Keratinocyte (primary cell): Measurements from ENCODE around the gene RNU1-1. TPM values are rescaled to one million over a fixed set of nuclear protein-coding genes. Genes with fewer than 3 reads are reported as not detected.
"Not testable (repeated sequence)": the region's sequence is repeated elsewhere in the genome, so short reads cannot be mapped to it uniquely, and the experiment has no call there.

Experiments
- DNase-seq: peaks from one replicate; pipeline ENCODE4 v3.0.0-alpha.2; 2011; ENCODE audit warnings: low read depth, missing footprints, low spot score
- FAIRE-seq: peaks from 2 replicates; lab custom pipeline; 2011; peaks lifted over from hg19 to GRCh38; lab: Jason Lieb, UNC
- H2AFZ ChIP-seq: 2 replicates; pipeline ENCODE4 v1.6.0; 2012; ENCODE audit warnings: low read length, control low read depth, inconsistent platforms; ENCODE audit not compliant: control insufficient read depth
- H3K27ac ChIP-seq: 2 replicates; pipeline ENCODE4 v1.5.1; 2011; ENCODE audit warnings: low read length; ENCODE audit not compliant: control insufficient read depth, insufficient read depth
- H3K27me3 ChIP-seq: 3 replicates; pipeline ENCODE4 v1.6.0; 2011; ENCODE audit warnings: low read length; ENCODE audit not compliant: control insufficient read depth, insufficient read depth; ENCODE audit errors: extremely low read depth
- H3K36me3 ChIP-seq, 2 experiments: 2 replicates in 1 of 2; 3 replicates in 1 of 2; pipeline ENCODE4 v1.5.1; 2011; ENCODE audit warnings: low read length in 2 of 2, mild to moderate bottlenecking in 1 of 2; ENCODE audit not compliant: control insufficient read depth in 2 of 2, insufficient read depth in 2 of 2; ENCODE audit errors: extremely low read depth in 1 of 2
- H3K4me1 ChIP-seq: 3 replicates; pipeline ENCODE4 v1.5.1; 2011; ENCODE audit warnings: low read length; ENCODE audit not compliant: control insufficient read depth, insufficient read depth; ENCODE audit errors: extremely low read depth
- H3K4me2 ChIP-seq: 3 replicates; pipeline ENCODE4 v1.6.0; 2011; ENCODE audit warnings: low read depth, low read length; ENCODE audit not compliant: control insufficient read depth, insufficient read depth; ENCODE audit errors: extremely low read depth
- H3K4me3 ChIP-seq, 3 experiments: fragments of 200-600 bp in 1 of 3; sonication (generic) in 1 of 3; 2 replicates in 2 of 3; 3 replicates in 1 of 3; pipeline ENCODE4 v1.5.1; 2011 to 2016; ENCODE audit warnings: low read length in 3 of 3, mild to moderate bottlenecking in 3 of 3, control low read depth in 2 of 3, inconsistent platforms in 1 of 3, low read depth in 1 of 3, mixed read lengths in 1 of 3, mixed run types in 1 of 3, moderate library complexity in 1 of 3; ENCODE audit not compliant: control insufficient read depth in 2 of 3, insufficient read depth in 2 of 3; ENCODE audit errors: extremely low read depth in 1 of 3
- H3K79me2 ChIP-seq: 2 replicates; pipeline ENCODE4 v1.6.0; 2012; ENCODE audit warnings: low read length; ENCODE audit not compliant: control insufficient read depth, insufficient read depth
- H3K9ac ChIP-seq: 3 replicates; pipeline ENCODE4 v1.6.0; 2011; ENCODE audit warnings: low read length; ENCODE audit not compliant: control insufficient read depth, insufficient read depth; ENCODE audit errors: extremely low read depth
- H3K9me1 ChIP-seq: 3 replicates; pipeline ENCODE4 v1.6.0; 2011; ENCODE audit warnings: low read length; ENCODE audit not compliant: control insufficient read depth, insufficient read depth; ENCODE audit errors: extremely low read depth
- H3K9me3 ChIP-seq: 2 replicates; pipeline ENCODE4 v1.5.1; 2012; ENCODE audit warnings: low read depth, low read length; ENCODE audit not compliant: control insufficient read depth
- H4K20me1 ChIP-seq: 3 replicates; pipeline ENCODE4 v1.6.0; 2011; ENCODE audit warnings: low read length; ENCODE audit not compliant: control insufficient read depth, insufficient read depth; ENCODE audit errors: extremely low read depth
- EZH2 ChIP-seq: IDR thresholded peaks from one replicate; pipeline ENCODE4 v1.6.1; 2012; ENCODE audit warnings: inconsistent platforms, mild to moderate bottlenecking, low read length, moderate library complexity
- dilution Hi-C: fragments of 300-500 bp; cut with MboI; formaldehyde crosslinking; loops from one replicate; pipeline ENCODE4 v1.7.0; 2020; ENCODE audit warnings: low sequenced_read_pairs; ENCODE audit not compliant: extremely low pct_ligation_motif_present
- polyA plus RNA-seq, 5 experiments: library from polyadenylated mRNA; depleted of rRNA in 3 of 5; stranded (reverse) in 3 of 5; stranded (forward) in 1 of 5; unstranded in 1 of 5; fragments of >200 nt; gene quantifications; 1 replicate in 1 of 5; 2 replicates in 3 of 5; 3 replicates in 1 of 5; pipeline versions ENCODE4 v1.2.1 to v1.2.3, GENCODE V29; 2011 to 2012; ENCODE audit warnings: missing spikeins in 2 of 5, low read depth in 1 of 5, low replicate concordance in 1 of 5
- TF ChIP-seq, protein P1 (sequence below), 3 experiments: IDR thresholded peaks in 1 of 3; conservative IDR thresholded peaks in 1 of 3; optimal IDR thresholded peaks in 1 of 3; 2 replicates in 2 of 3; 3 replicates in 1 of 3; pipeline versions ENCODE3 to v1.5.1; 2011; ENCODE audit warnings: low read length in 3 of 3, mild to moderate bottlenecking in 3 of 3, moderate library complexity in 2 of 3, control low read depth in 1 of 3, inconsistent platforms in 1 of 3; ENCODE audit not compliant: insufficient read depth in 2 of 3; ENCODE audit errors: extremely low read depth in 1 of 3

Gene RNU1-1
- polyA plus RNA-seq, 1 donor (not counting 4 experiments of a cell fraction or from before 2014, with no cell fraction given): 67.0 TPM

DNA sequence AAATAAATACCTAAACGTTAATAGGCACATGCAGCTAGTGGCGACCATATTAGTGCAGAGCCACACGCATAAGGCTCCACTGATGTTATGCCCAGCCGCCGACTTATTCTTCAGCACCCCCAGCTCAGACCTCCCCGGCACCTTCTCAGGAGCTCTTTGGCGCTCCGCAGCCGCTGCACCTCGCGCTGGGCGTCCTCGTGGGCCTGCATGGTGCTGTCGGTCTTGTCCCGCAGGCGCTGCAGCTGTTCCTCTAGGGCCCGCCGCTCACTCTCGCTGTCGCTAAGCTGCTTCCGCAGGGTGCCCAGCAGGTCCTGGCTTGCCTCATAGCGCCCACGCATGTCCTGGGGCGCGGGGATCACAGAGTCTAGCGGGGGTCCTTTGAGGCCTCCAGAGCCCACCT lies 30.9 kb downstream of the RNU1-1 start:
- H3K9ac ChIP-seq, DNase-seq, H2AFZ ChIP-seq, dilution Hi-C loops, H3K4me3 ChIP-seq, H3K27me3 ChIP-seq, H3K36me3 ChIP-seq, H3K4me1 ChIP-seq, H4K20me1 ChIP-seq, H3K9me3 ChIP-seq, FAIRE-seq, H3K79me2 ChIP-seq, H3K27ac ChIP-seq, H3K4me2 ChIP-seq, H3K9me1 ChIP-seq: not testable (repeated sequence)

GRCh38 chr1:16478091-16478490 lies 36.0 kb downstream of the RNU1-1 start:
- no peak for TF ChIP-seq EZH2
- TF ChIP-seq, protein P1, sequence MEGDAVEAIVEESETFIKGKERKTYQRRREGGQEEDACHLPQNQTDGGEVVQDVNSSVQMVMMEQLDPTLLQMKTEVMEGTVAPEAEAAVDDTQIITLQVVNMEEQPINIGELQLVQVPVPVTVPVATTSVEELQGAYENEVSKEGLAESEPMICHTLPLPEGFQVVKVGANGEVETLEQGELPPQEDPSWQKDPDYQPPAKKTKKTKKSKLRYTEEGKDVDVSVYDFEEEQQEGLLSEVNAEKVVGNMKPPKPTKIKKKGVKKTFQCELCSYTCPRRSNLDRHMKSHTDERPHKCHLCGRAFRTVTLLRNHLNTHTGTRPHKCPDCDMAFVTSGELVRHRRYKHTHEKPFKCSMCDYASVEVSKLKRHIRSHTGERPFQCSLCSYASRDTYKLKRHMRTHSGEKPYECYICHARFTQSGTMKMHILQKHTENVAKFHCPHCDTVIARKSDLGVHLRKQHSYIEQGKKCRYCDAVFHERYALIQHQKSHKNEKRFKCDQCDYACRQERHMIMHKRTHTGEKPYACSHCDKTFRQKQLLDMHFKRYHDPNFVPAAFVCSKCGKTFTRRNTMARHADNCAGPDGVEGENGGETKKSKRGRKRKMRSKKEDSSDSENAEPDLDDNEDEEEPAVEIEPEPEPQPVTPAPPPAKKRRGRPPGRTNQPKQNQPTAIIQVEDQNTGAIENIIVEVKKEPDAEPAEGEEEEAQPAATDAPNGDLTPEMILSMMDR (optimal IDR thresholded peaks at IDR 0.05 in 1 of 3, IDR thresholded peaks at IDR 0.05 in 1 of 3, conservative IDR thresholded peaks at IDR 0.05 in 1 of 3; ENCODE audit: extremely low read depth in 1 of 3, insufficient read depth in 2 of 3, low read length in 3 of 3): no peak
- no peaks in the 10 kb centered on the region for H3K9me3 ChIP-seq
- no peak overlapping the region for H3K27ac ChIP-seq
- H3K9me1 ChIP-seq: no peaks in the 10 kb centered on the region
- H3K4me2 ChIP-seq: no peak overlapping the region
- H4K20me1 ChIP-seq: no peaks in the 10 kb centered on the region
- dilution Hi-C loops: no loop called here
- no peak for DNase-seq
- no peaks in the 10 kb centered on the region for H3K27me3 ChIP-seq
- no peak overlapping the region for H2AFZ ChIP-seq
- H3K79me2 ChIP-seq: no peaks in the 10 kb centered on the region
- no peak for FAIRE-seq
- H3K9ac ChIP-seq: no peak overlapping the region
- no peaks in the 10 kb centered on the region for H3K4me1 ChIP-seq
- peaks cover 3 to 6% of the 10 kb centered on the region in 2 experiments for H3K36me3 ChIP-seq
- H3K4me3 ChIP-seq: no peak overlapping the region

DNA sequence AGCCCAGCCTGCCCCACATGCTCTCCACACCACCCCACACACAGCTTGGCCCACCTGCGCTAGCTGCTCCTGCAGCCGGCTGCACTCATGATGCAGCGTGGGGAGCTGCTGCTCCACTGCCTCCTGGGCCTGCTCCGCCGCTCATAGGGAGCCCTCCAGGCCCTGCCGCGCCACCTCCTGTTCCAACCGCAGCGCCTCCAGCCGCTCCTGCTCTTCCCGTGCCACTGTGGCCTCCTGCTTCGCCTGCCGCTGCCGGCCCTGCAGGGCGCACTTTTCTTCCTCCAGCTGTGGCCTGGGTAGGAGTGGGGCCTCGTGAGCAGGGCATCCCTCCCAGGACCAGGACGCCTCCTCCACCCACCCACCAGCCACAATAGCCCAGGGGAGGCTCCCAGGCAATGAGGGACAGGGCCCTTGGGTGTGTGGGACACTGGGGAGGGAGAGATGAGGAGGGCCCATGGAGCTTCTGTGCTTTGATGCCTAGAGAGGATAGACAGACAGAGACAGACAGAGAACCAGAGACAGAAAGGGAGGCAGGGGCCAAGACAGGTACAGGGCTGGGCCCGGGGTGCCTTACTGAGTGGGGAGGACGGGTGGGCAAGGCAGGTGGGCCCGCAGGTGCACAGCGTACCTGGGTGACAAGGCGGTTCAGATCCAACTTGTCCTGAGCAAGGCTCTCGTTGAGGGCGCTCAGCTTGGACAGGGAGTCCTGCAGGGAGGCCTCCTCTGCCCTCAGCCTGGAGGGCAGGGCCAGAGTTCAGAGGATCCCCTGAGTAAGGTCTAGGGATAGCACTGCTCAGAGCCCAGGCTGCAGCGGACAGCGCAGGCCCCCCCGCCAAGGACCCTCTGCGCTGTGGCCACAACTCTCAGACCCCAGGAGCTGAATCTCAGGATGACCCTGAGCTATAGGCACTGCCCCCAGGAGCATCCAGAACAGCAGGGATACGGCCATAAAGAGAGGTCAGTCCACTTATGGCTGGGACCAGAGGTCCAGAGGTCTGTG lies 38.0 kb downstream of the RNU1-1 start:
- H3K36me3 ChIP-seq, H3K4me3 ChIP-seq, dilution Hi-C loops, H4K20me1 ChIP-seq, H3K9me3 ChIP-seq, H3K9ac ChIP-seq, DNase-seq, H3K27ac ChIP-seq, H3K4me2 ChIP-seq, H3K27me3 ChIP-seq, H3K79me2 ChIP-seq, H3K9me1 ChIP-seq, FAIRE-seq, H2AFZ ChIP-seq, H3K4me1 ChIP-seq: not testable (repeated sequence)
